Measurements from ENCODE around the gene NLK.

NLK gene

DNA sequence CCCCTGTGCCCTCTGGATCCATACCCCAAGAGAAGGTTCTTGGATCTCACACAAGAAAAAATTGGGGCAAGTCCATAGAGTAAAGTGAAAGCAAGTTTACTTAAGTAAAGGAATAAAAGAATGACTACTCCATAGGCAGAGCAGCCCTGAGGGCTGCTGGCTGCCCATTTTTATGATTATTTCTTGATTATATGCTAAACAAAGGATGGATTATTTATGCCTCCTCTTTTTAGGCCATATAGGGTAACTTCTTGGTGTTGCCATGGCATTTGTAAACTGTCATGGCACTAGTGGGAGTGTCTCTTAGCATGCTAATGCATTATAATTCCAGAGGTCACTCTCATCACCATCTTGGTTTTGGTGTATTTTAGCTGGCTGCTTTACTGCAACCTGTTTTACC, 70.8 kb downstream of the NLK start:
- DNase-seq (ENCODE audit: low read depth) = no peak

DNA sequence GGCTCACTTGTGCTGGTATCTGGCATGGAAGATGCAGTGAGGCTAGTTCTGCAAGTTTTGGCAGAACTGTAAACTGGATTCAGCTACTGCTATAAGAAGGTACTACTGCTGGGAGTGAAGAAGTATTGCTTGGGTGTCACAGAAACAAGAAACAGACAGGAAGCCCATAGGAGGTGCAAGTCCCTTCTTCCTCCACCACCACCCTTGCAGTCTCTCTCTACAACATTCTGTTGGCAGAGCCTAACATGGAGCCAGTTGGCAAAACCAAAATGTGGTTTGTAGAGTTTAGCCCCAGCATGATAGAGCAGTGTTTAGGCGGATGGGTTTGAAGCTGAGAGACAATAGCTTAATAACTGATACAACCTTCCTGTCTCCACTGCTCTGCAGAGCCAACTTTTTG, 72.6 kb downstream of the NLK start:
- no peak for DNase-seq (ENCODE audit: low read depth)

- no peak for DNase-seq (ENCODE audit: low read depth)
Observed at GRCh38 chr17:28117304-28117703, 74.8 kb downstream of the NLK start.

GRCh38 chr17:28118362-28118761, 75.9 kb downstream of the NLK start:
- DNase-seq (ENCODE audit: low read depth) = no peak

DNA sequence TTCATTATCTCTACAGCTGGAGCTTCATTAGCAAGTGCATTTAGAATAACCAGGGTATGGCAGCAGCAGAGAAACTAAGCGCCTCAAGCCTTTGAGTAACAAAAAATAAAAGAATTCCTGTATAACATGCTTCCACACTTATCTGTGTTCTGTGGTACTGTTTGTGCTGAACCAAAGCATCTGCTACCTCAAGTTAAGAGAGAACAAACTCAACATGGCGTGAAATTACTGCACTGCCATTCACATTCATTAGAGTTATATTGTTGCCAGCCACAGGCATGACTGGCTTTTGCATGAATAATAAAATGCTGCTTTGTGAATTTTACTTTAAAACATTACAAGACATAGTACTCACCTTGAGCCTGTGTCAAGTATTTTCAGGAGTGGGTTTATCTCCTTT, 76.6 kb downstream of the NLK start:
- DNase-seq (ENCODE audit: low read depth) = no peak

DNA sequence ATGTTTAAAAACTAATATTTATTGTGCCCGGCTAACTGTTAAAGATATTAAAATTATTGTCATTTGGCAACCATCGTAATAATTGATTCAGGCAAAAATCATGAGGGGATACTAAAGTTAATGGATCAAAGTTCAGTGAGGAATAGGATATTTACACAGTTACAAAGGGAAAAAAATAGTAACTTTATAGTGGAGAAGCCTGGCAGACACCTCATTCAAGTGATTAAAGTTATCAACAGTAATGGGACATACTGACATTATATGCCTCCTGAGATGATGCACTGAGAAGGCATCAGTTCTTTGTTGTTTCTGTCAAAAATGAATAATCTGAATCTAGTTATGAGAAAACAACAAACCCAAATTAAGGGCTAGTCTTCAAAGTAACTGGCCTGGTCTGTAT, 77.1 kb downstream of the NLK start:
- DNase-seq (ENCODE audit: low read depth) = no peak

DNA sequence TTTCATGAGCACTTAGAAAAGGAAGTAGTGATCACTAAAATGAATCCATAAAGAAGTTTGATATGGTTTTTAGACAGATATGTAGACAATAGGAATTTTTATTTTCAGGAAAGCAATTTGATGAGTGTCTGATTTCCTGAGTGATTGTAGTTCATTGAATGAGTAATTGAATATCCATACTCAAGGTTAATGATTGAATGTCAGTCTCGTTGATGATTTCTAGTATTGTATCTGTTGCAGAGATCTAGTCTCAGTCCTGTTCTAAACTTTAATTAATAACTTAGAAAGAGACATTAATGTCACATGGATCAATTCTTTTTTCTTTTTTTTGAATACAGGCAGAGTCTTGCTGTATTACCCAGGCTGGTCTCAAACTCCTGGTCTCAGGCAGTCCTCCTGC, 78.3 kb downstream of the NLK start:
- no peak for DNase-seq (ENCODE audit: low read depth)

GRCh38 chr17:28124962-28125361, 82.5 kb downstream of the NLK start:
- no peak for DNase-seq (ENCODE audit: low read depth)

GRCh38 chr17:28125526-28126378, 83.3 kb downstream of the NLK start:
- DNase-seq (ENCODE audit: low read depth) = no peak

GRCh38 chr17:28127196-28127595, 84.7 kb downstream of the NLK start:
- DNase-seq (ENCODE audit: low read depth) = peak; percentile 5

GRCh38 chr17:28128779-28129178, 86.3 kb downstream of the NLK start:
- no peak for DNase-seq (ENCODE audit: low read depth)

DNA sequence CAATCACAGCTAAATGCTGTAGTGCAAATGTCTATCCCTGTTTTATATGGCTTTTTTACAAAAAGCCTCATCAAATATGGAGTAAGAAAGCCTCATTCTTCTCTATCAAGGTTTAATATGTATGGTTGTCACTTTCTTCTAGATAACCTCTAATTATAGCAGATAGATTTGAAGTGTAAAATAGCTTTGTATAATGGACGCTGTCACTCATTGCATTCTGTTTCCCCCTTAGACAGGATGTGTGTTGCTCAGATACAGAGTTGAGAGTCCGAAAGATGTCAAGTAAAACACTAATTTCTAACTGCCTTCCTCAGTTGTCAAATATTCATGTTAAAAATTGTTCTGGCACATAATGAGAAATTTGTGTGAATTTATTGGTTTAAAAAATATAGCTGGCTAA, 88.0 kb downstream of the NLK start:
- no peak for DNase-seq (ENCODE audit: low read depth)

- DNase-seq (ENCODE audit: low read depth) = no peak
Observed at GRCh38 chr17:28131599-28131998, 89.1 kb downstream of the NLK start.

DNA sequence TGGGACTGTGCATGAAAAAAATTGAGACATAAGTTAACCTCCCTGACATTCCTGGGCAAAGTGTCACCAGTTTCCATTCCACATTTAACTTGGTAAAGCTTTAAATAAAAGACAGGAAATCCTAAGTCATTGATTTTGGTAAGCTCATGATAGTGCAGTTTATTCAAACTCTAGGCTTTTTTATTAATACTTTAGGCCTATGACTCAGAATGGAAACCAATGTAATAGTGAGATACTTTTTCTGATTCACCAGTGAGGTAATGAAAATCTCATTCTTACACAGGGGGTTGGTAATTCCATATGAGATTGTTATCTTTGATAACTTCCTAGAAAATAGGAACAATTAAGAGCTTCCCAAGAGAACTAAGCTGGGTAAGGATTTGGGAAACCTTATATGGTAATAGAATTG, 91.1 kb downstream of the NLK start:
- DNase-seq (ENCODE audit: low read depth) = no peak

- DNase-seq (ENCODE audit: low read depth) = no peak
Observed at GRCh38 chr17:28136923-28137322, 94.4 kb downstream of the NLK start.

- DNase-seq (ENCODE audit: low read depth) = no peak
Observed at GRCh38 chr17:28139822-28140221, 97.3 kb downstream of the NLK start.

GRCh38 chr17:28141313-28141712, 98.8 kb downstream of the NLK start:
- DNase-seq (ENCODE audit: low read depth) = no peak

DNA sequence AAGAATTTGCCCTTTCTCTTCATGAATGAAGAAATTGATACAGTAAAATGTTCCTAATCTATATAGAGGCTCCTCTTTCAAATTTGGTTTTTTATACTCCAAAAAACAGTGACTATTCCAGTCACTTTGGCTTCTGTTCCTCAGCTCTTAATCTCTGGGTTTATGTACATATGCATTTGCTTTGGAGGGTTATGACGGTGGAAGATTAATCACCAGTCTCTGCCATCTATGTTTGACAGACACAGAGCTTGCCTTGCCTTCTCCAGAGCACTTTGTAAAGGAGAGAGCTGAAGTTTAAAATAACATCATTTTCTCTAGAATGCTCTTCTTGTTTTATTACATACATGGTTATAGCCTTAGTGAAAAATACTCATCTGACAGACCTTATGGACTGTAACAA, 99.3 kb downstream of the NLK start:
- no peak for DNase-seq (ENCODE audit: low read depth)

- DNase-seq (ENCODE audit: low read depth) = no peak
Observed at GRCh38 chr17:28142305-28142704, 99.8 kb downstream of the NLK start.

DNA sequence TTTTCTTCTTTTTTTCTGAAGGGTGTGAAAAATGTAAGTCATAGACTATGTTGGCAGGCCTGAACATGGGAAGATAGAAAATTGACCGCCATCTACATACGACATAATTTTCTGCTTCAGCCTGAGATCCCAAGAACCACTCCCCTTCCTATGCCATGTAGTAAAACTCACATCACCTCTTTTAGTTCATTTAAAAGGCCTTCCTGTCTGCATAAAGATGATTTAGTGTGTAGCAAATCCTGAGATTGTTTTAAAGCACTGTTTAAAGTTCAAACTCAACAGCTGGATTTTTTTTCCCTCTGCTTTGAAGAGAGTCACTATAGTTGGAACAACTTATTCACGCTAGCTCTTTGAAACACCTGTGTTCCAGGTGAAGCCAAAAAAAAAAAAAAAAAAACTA, 101.5 kb downstream of the NLK start:
- DNase-seq (ENCODE audit: low read depth) = no peak

- DNase-seq (ENCODE audit: low read depth) = no peak
Observed at GRCh38 chr17:28145348-28145747, 102.9 kb downstream of the NLK start.

- DNase-seq (ENCODE audit: low read depth) = no peak
Observed at GRCh38 chr17:28147017-28147416, 104.5 kb downstream of the NLK start.

GRCh38 chr17:28151001-28151400, 108.5 kb downstream of the NLK start:
- DNase-seq (ENCODE audit: low read depth) = no peak

GRCh38 chr17:28154214-28154613, 111.7 kb downstream of the NLK start:
- DNase-seq (ENCODE audit: low read depth) = no peak

Measured in CMK (cell line).